Activated B cell treated with CpG ODN at 0.5 μM for 24 hours (primary cell): Measurements from ENCODE around the gene TTC39A. TPM values are rescaled to one million over a fixed set of nuclear protein-coding genes. Genes with fewer than 3 reads are reported as not detected.

Experiments used
- ATAC-seq: fragments of 200-7000 bp; cut with Tn5 transposase; one replicate; pipeline ENCODE4 v1.10.0; 2021; ENCODE audit warnings: low read depth, mild to moderate bottlenecking, moderate library complexity
- CTCF ChIA-PET: fragments of 350-600 bp; sonication (Branson Sonifier 250); formaldehyde crosslinking; loops from one replicate; lab custom pipeline; 2021; ENCODE audit warnings: antibody characterized with exemption; lab: Charles Lee
- POLR2A ChIA-PET: fragments of 350-600 bp; sonication (Branson Sonifier 250); formaldehyde crosslinking; loops from one replicate; lab custom pipeline; 2021; ENCODE audit warnings: antibody characterized with exemption; lab: Charles Lee
- DNase-seq: peaks from one replicate; pipeline ENCODE4 v3.0.0; 2022
- H3K27ac Mint-ChIP-seq: one replicate; pipeline ENCODE4 v1.8.0; 2020; ENCODE audit warnings: mixed read lengths
- H3K27me3 Mint-ChIP-seq: one replicate; pipeline ENCODE4 v1.8.0; 2021; ENCODE audit warnings: mixed read lengths
- H3K36me3 Mint-ChIP-seq: one replicate; pipeline ENCODE4 v1.8.0; 2021; ENCODE audit warnings: low read depth, mixed read lengths
- H3K4me1 Mint-ChIP-seq: one replicate; pipeline ENCODE4 v1.8.0; 2021; ENCODE audit warnings: mixed read lengths
- H3K4me3 Mint-ChIP-seq: one replicate; pipeline ENCODE4 v1.8.0; 2020; ENCODE audit warnings: mild to moderate bottlenecking, mixed read lengths
- H3K9me3 Mint-ChIP-seq: one replicate; pipeline ENCODE4 v1.8.0; 2020; ENCODE audit warnings: mixed read lengths
- CTCF ChIP-seq: fragments of 200-600 bp; IDR thresholded peaks from one replicate; pipeline ENCODE4 v1.8.0; 2022; ENCODE audit warnings: antibody characterized with exemption, mild to moderate bottlenecking
- intact Hi-C: fragments of 100-400 bp; cut with micrococcal nuclease; formaldehyde crosslinking; loops from one replicate; pipeline ENCODE4 v1.15.1; 2024
- total RNA-seq: library from RNA; stranded (reverse); gene quantifications from 2 replicates; pipeline ENCODE4 v1.2.3, GENCODE V29; 2022

The TTC39A gene
- total RNA-seq, 1 donor from 2014 or later: 0.38 TPM

DNA sequence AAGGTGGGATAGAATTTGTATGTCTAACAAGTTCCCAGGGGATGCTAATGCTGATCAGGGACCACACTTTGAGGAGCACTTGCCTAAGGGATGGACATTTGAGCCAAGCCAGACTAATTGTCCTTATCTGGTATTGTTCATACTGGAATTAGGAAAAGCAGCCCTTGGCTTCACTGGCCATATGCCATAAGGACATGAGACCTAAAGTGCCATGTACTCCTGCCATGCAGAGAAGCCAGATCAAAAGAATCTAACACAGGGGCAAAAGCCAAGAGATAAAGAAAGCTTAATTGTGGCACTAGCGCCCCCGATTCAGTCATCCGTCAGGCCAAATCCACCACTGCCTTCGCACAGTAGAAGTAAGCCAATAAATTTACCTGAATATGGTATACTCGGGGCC, 48.6 kb downstream of the TTC39A start:
- Mint-ChIP-seq H3K27ac (no peak overlapping the region), H3K4me1 (no peaks in the 10 kb centered on the region), H3K36me3 (no peaks in the 10 kb centered on the region), H3K27me3 (no peaks in the 10 kb centered on the region), H3K4me3 (no peak overlapping the region), H3K9me3 (no peaks in the 10 kb centered on the region)
- ATAC-seq: no peak
- no peak for DNase-seq
- no peak for TF ChIP-seq CTCF
- POLR2A ChIA-PET: no interaction called here
- CTCF ChIA-PET: no interaction called here
- intact Hi-C loops: no loop called here

GRCh38 chr1:51280321-51280978, 49.9 kb downstream of the TTC39A start:
- H3K36me3 Mint-ChIP-seq: no peaks in the 10 kb centered on the region
- ChIA-PET CTCF (no interaction called here), POLR2A (no interaction called here)
- H3K9me3 Mint-ChIP-seq: no peaks in the 10 kb centered on the region
- ATAC-seq: no peak
- TF ChIP-seq CTCF: no peak
- no peak overlapping the region for H3K4me3 Mint-ChIP-seq
- H3K27me3 Mint-ChIP-seq: no peaks in the 10 kb centered on the region
- DNase-seq: no peak
- intact Hi-C loops: no loop called here
- H3K4me1 Mint-ChIP-seq: no peaks in the 10 kb centered on the region
- no peak overlapping the region for H3K27ac Mint-ChIP-seq

DNA sequence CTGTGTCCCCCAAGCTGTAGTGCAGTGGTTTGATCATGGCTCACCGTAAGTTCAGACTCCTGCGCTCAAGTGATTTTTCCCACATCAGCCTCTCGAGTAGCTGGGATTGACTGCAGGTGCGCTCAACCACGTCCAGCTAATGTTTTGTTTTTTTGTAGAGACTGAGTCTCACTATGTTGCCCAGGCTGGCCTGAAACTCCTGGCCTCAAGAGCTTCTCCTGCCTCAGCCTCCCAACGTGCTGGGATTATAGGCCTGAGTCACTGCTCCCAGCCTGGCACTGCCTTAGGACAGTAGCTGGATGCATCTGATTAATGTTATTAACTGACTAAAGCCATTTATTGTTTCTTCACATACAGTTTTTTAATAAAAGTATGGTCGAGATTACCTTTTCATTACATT, 54.1 kb downstream of the TTC39A start:
- H3K4me1 Mint-ChIP-seq: no peaks in the 10 kb centered on the region
- no peaks in the 10 kb centered on the region for H3K27me3 Mint-ChIP-seq
- H3K9me3 Mint-ChIP-seq: no peaks in the 10 kb centered on the region
- CTCF ChIA-PET: interaction anchor here (0.9 to 1.2 kb wide), 2 partner anchors 21 to 85 kb away, joined by 3 to 4 read pairs; no protein-coding TSS in a partner anchor
- TF ChIP-seq CTCF: no peak
- POLR2A ChIA-PET: no interaction called here
- no peak for ATAC-seq
- H3K27ac Mint-ChIP-seq: no peak overlapping the region
- H3K4me3 Mint-ChIP-seq: no peak overlapping the region
- intact Hi-C loops: no loop called here
- H3K36me3 Mint-ChIP-seq: peaks cover 16% of the 10 kb centered on the region
- no peak for DNase-seq

DNA sequence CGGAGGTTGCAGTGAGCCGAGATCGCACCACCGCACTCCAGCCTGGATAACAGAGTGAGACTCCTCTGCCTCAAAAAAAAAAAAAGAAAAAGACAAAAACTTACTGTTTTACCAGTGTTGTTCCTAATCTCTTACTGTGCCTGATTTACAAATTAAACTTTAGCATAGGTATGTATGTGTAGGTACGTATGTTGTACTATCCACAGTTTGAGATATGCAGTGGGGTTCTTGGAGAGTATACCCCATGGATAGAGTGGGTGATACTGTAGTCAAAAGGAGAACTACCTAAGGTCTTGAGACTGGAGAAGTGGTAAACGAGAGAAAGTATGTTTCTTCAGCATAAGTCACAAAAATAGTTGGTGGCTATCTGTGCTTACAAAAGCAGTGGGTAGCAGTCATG, 55.7 kb downstream of the TTC39A start:
- H3K4me3 Mint-ChIP-seq: no peak overlapping the region

GRCh38 chr1:51272916-51273315, 57.4 kb downstream of the TTC39A start:
- H3K27me3 Mint-ChIP-seq: no peaks in the 10 kb centered on the region
- H3K36me3 Mint-ChIP-seq: peaks cover 31% of the 10 kb centered on the region
- peaks cover 12% of the 10 kb centered on the region for H3K4me1 Mint-ChIP-seq
- intact Hi-C loops: no loop called here
- no peak for DNase-seq
- ATAC-seq: no peak
- TF ChIP-seq CTCF: no peak
- H3K9me3 Mint-ChIP-seq: no peaks in the 10 kb centered on the region
- CTCF ChIA-PET: no interaction called here
- POLR2A ChIA-PET: interaction anchor here (0.6 kb wide), 1 partner anchor 1380 kb away, joined by 8 read pairs; no protein-coding TSS in a partner anchor
- H3K27ac Mint-ChIP-seq: no peak overlapping the region
- no peak overlapping the region for H3K4me3 Mint-ChIP-seq

More for the DNA sequence above, 55.7 kb downstream of the TTC39A start:
- CTCF ChIA-PET: no interaction called here
- intact Hi-C loops: no loop called here
- Mint-ChIP-seq H3K27ac (no peak overlapping the region), H3K36me3 (peaks cover 27% of the 10 kb centered on the region), H3K27me3 (no peaks in the 10 kb centered on the region), H3K9me3 (no peaks in the 10 kb centered on the region), H3K4me1 (no peaks in the 10 kb centered on the region)
- ATAC-seq (no peak), DNase-seq (no peak)
- POLR2A ChIA-PET: no interaction called here
- no peak for TF ChIP-seq CTCF
